B cell (primary cell): ENCODE data around the gene REN.

Experiments used
- CTCF ChIP-seq: fragments of 200-600 bp; IDR thresholded peaks from one replicate; pipeline ENCODE4 v1.8.0; 2022; ENCODE audit warnings: antibody characterized with exemption, mild to moderate bottlenecking
- EZH2 ChIP-seq: IDR thresholded peaks from 2 replicates; pipeline ENCODE4 v1.6.1; 2012; ENCODE audit warnings: borderline replicate concordance, low read depth, mild to moderate bottlenecking, moderate library complexity, low read length; ENCODE audit not compliant: insufficient read depth, poor library complexity, severe bottlenecking

DNA sequence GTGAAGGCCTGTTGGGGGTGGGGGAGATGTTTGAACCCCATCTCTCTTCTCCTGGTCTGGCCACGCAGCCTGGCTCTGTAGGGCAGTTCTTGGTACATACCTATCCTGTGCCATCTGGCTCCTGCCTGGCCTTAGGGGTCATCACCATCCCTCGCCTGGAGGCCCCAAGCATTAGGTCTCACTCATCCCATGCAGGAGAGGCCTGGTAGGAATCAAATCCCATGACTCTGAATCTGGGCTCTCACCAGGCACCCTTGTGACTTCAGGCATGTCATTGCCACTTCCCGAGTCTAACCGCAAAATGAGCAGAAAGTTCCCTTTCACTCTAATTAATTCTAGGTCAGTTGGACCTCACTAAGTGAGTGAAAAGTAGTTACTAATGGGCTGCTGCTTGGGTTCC lies 51.5 kb downstream of the REN start:
- TF ChIP-seq CTCF (no peak), EZH2 (no peak)
